GM12892 (cell line): ENCODE measurements around the gene TRAIP.

Experiments used
- POLR2A ChIP-seq: IDR thresholded peaks from 2 replicates; pipeline ENCODE4 v1.6.1; 2011; ENCODE audit warnings: low read depth, low read length, control low read depth
- POLR2AphosphoS5 ChIP-seq: IDR thresholded peaks from 2 replicates; pipeline ENCODE4 v1.6.1; 2011; ENCODE audit warnings: low read depth, low read length, control low read depth
- TAF1 ChIP-seq: IDR thresholded peaks from 2 replicates; pipeline ENCODE4 v1.6.1; 2011; ENCODE audit warnings: low read depth, mild to moderate bottlenecking, control low read depth, low read length, borderline replicate concordance

- TF ChIP-seq POLR2A, result no peak
- no peak for TF ChIP-seq TAF1
- no peak for TF ChIP-seq POLR2AphosphoS5
Measured at GRCh38 chr3:49801160-49801559, 55.2 kb downstream of the TRAIP start.
